ENCODE results near the gene SLC4A1. TPM values are rescaled to one million over a fixed set of nuclear protein-coding genes. Genes with fewer than 3 reads are reported as not detected.
A peak's percentile ranks its signal among the peaks of the same experiment; 100 is the strongest.

Gene SLC4A1
- total and polyA plus RNA-seq, 8 donors = 0.58 to 22.7 (median 10.4) TPM

DNA sequence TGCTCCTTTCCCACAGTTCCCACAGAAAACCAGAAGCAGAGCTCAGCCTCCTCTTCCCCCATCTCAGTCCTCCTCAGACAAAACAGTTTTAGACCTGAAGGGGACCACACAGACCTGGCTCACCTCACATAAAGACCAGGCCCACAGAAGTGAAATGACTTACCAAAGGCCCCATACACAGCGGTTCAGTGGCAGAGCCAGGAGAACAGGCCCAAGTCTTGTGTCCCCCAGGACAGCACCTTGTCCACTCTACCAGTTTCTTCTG is 53.8 kb downstream of the SLC4A1 start:
- no peaks in the 10 kb centered on the region for H3K27me3 ChIP-seq
- peaks cover 0 to 78% of the 10 kb centered on the region in 2 donors for H3K36me3 ChIP-seq

DNA sequence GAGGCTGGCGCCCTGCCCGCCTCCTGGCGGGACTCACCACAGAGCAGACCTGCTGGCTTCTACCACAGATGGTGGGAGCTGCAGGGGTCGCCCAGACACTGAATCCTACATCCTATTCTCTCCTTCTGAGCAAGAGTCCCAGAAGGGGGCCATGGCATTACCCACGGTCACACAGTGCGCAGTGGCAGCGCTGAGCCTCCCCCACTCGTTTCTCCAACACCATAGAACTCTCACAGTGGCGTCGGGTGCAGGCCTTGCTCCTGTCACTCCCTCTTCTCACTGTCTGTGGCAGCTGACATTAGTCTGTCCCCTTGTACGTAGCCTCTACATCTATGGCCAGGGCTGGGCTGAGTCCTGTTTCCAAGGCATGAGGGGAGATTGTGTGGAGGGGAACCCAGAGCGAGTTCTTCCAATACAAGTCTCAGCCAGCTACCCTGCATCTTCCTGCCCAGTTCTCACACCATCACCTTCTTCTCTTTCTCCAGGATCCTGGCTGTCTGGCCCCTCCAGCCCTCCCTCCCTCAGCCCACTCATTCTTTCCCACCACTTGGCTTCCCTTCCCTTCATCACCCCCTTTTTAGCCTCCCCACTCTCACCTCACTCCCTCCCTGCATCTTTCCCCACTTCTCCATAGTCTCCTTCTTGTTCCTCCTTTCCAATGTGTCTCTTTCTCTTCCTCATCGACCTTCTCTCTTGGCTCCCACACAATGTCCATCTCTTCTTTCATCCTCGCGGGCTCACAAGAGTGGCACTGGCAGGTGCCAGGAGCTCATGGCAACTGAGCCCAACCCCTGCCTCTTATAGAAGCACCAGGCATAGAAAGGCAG is 54.3 kb downstream of the SLC4A1 start:
- no peak for DNase-seq
- TF ChIP-seq, protein P1, sequence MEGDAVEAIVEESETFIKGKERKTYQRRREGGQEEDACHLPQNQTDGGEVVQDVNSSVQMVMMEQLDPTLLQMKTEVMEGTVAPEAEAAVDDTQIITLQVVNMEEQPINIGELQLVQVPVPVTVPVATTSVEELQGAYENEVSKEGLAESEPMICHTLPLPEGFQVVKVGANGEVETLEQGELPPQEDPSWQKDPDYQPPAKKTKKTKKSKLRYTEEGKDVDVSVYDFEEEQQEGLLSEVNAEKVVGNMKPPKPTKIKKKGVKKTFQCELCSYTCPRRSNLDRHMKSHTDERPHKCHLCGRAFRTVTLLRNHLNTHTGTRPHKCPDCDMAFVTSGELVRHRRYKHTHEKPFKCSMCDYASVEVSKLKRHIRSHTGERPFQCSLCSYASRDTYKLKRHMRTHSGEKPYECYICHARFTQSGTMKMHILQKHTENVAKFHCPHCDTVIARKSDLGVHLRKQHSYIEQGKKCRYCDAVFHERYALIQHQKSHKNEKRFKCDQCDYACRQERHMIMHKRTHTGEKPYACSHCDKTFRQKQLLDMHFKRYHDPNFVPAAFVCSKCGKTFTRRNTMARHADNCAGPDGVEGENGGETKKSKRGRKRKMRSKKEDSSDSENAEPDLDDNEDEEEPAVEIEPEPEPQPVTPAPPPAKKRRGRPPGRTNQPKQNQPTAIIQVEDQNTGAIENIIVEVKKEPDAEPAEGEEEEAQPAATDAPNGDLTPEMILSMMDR (IDR thresholded peaks at IDR 0.05) = no peak
- ATAC-seq = no peak
- Histone ChIP-seq H3K4me3 (no peak overlapping the region), H3K27me3 (no peaks in the 10 kb centered on the region), H3K27ac (no peak overlapping the region), H3K4me1 (peaks cover 24 to 55% of the 10 kb centered on the region in 2 donors), H3K36me3 (peaks cover 0 to 84% of the 10 kb centered on the region in 2 donors), H3K9me3 (no peaks in the 10 kb centered on the region)
- intact Hi-C loops (cut with DNase I) = loop anchor here (5.0 to 10.0 kb wide), 2 partner anchors 111 to 114 kb away; partner anchors contain the start of gene SLC25A39 (in 1 of the 2)

More for the DNA sequence above, 53.8 kb downstream of the SLC4A1 start:
- TF ChIP-seq, protein P1 (IDR thresholded peaks at IDR 0.05) = no peak
- DNase-seq = no peak
- H3K4me1 ChIP-seq = peaks cover 24 to 51% of the 10 kb centered on the region in 2 donors
- H3K4me3 ChIP-seq = no peak overlapping the region
- H3K9me3 ChIP-seq = no peaks in the 10 kb centered on the region
- H3K27ac ChIP-seq = no peak overlapping the region
- ATAC-seq = no peak
- intact Hi-C loops (cut with DNase I) = loop anchor here (5.0 to 10.0 kb wide), 2 partner anchors 111 to 113 kb away; partner anchors contain the start of gene SLC25A39 (in 1 of the 2)

DNA sequence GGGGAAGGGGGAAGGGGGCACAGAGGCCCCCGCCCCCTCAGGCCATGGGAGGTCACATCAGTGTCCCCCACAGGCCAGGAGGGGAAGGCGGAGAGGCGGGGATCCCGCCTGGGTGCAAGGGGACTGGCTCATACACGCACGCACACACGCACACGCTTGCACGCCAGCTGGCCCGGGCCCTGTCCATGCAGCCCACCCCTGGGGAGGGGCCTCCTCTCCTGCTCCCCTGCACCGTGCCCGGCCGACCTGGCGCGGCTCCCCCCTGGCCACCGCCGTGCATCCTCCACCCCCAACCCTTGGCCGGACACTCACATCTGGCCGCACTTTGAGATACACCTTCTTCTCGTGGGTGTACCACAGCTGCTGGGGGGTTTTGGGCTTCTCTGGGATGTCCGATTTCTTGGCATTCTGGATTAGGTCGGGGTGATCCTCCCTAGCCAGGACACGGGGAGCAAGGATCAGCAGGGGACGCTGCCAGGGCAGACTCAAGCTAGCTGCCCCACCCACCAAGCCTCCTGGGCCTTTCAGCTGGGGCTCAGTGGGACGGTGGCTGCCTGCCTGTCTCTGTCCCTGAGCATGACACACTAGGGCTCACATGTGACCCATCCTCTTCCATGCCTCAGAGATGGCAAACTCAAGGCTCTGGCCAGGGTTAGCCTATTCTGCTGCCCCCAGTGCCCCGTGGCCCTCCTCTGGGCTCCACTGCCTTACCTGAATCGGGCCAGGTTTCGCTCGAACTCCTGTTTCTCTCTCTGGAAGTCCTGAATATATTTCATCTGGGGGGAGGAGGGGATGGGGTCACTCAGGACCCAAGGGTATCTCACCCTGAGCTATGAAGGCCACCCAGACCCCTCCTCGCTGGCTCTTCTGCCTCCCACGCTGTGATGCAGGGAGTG is 55.2 kb downstream of the SLC4A1 start:
- H3K27me3 ChIP-seq = no peaks in the 10 kb centered on the region
- no peaks in the 10 kb centered on the region for H3K9me3 ChIP-seq
- TF ChIP-seq, protein P1 (IDR thresholded peaks at IDR 0.05) = no peak
- peaks cover 19 to 53% of the 10 kb centered on the region in 2 donors for H3K4me1 ChIP-seq
- DNase-seq (no peak), ATAC-seq (no peak)
- no peak overlapping the region for H3K4me3 ChIP-seq
- peaks cover 0 to 92% of the 10 kb centered on the region in 2 donors for H3K36me3 ChIP-seq
- no peak overlapping the region for H3K27ac ChIP-seq
- intact Hi-C loops (cut with DNase I) = loop anchor here (5.0 to 10.0 kb wide), 2 partner anchors 112 to 115 kb away; partner anchors contain the start of gene SLC25A39 (in 1 of the 2)

DNA sequence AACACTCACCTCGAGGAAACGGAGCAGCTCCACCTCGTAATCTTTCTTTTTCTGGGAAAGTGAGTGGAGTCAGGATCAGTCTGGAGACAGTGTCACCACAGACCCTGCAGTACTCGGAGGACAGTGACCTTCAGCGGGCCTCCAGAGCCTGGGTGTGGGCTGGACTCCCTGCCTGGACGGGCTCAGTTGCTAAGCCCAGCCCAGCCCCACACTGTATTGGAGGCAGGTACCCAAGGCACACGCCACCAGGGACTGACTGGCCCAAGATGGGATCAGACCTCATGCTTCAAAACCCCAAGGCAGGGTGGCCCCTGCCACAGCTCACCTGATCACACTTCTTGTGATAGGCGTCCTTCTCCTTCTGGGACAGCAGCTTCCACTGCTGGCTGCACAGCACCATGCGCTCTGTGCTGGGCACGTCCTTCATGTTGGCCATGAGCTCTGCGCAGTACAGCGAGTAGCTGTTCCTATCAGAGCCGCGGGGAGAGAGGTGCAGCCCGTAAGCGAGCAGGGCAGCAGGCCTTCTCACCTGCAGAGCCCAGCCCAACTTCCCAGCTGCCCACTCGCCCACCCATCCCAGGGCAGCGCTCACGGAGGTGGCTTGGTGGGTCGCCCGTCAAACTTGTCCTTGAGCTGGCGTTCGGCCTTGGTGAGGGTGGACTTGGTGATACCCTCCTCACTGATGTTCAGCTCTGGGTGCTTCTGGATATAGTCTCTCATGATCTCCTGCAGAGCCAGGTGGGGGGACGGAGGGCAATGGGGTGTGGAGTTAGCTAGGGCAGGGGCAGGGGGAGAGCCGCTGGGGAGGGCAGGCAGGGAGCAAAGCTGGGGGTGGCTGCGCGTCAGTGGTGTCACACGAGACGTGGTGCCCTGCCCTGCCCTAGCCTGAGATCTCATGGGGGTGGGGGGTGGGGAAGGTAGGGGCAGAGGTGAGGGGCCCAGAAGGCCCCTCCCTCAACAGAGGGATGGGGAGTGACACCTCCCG is 56.4 kb downstream of the SLC4A1 start:
- Histone ChIP-seq H3K4me1 (peaks cover 8 to 41% of the 10 kb centered on the region in 2 donors), H3K4me3 (no peak overlapping the region), H3K36me3 (peaks cover 0 to 95% of the 10 kb centered on the region in 2 donors), H3K27ac (peak overlapping the region in 1 of 2 donors; percentile 53), H3K27me3 (no peaks in the 10 kb centered on the region), H3K9me3 (no peaks in the 10 kb centered on the region)
- intact Hi-C loops (cut with DNase I) = loop anchor here (5.0 to 10.0 kb wide), 2 partner anchors 113 to 116 kb away; partner anchors contain the start of gene SLC25A39 (in 1 of the 2)
- peak in 1 of 4 donors; percentile 64 for DNase-seq
- no peak for ATAC-seq
- TF ChIP-seq, protein P1 (IDR thresholded peaks at IDR 0.05) = no peak
